CD4-positive, alpha-beta T cell (primary cell): ENCODE measurements around the gene CTXN1. TPM values are rescaled to one million over a fixed set of nuclear protein-coding genes. Genes with fewer than 3 reads are reported as not detected.

Source experiments
- ATAC-seq: fragments of 200-7000 bp; cut with Tn5 transposase; one replicate; pipeline ENCODE4 v1.10.0; 2022; ENCODE audit warnings: mild to moderate bottlenecking; ENCODE audit not compliant: poor library complexity
- CTCF ChIA-PET: fragments of 350-600 bp; sonication (Branson Sonifier 250); formaldehyde crosslinking; loops from one replicate; lab custom pipeline; 2021; ENCODE audit warnings: antibody characterized with exemption, inconsistent platforms; lab: Charles Lee
- POLR2A ChIA-PET: fragments of 350-600 bp; sonication (Branson Sonifier 250); formaldehyde crosslinking; loops from one replicate; lab custom pipeline; 2021; ENCODE audit warnings: antibody characterized with exemption, inconsistent platforms; lab: Charles Lee
- DNase-seq, 14 experiments: peaks; one replicate each; pipeline ENCODE4 v3.0.0-alpha.2; 2013 to 2020; ENCODE audit warnings: mixed read lengths in 2 of 14
- H3K27ac ChIP-seq, 2 donors: one replicate each; pipeline versions ENCODE4 v1.5.1 to v1.7.0; 2013; ENCODE audit warnings: low read length in 2 of 2, low read depth in 1 of 2, mild to moderate bottlenecking in 1 of 2
- H3K27me3 ChIP-seq, 2 experiments: 1 replicate in 1 of 2; 2 replicates in 1 of 2; pipeline versions ENCODE4 v1.6.1 to v1.7.0; 2013; ENCODE audit warnings: low read length in 2 of 2, control low read depth in 1 of 2, mild to moderate bottlenecking in 1 of 2, moderate library complexity in 1 of 2; ENCODE audit not compliant: insufficient read depth in 2 of 2, control insufficient read depth in 1 of 2
- H3K36me3 ChIP-seq: one replicate; pipeline ENCODE4 v1.6.1; 2013; ENCODE audit warnings: low read length, control low read depth; ENCODE audit not compliant: insufficient read depth
- H3K4me1 ChIP-seq: one replicate; pipeline ENCODE4 v1.6.1; 2013; ENCODE audit warnings: low read length, control low read depth; ENCODE audit not compliant: insufficient read depth
- H3K4me3 ChIP-seq: one replicate; pipeline ENCODE4 v1.5.1; 2013; ENCODE audit warnings: mild to moderate bottlenecking, low read length, moderate library complexity
- H3K9me3 ChIP-seq, 2 experiments: 1 replicate in 1 of 2; 2 replicates in 1 of 2; pipeline versions ENCODE4 v1.6.1 to v1.7.0; 2013; ENCODE audit warnings: low read length in 2 of 2, mild to moderate bottlenecking in 2 of 2, control low read depth in 1 of 2, moderate library complexity in 1 of 2; ENCODE audit not compliant: control insufficient read depth in 1 of 2, insufficient read depth in 1 of 2
- H3K27ac Mint-ChIP-seq: one replicate; pipeline ENCODE4 v1.8.0; 2020; ENCODE audit warnings: mixed read lengths
- H3K27me3 Mint-ChIP-seq: one replicate; pipeline ENCODE4 v1.8.0; 2021; ENCODE audit warnings: mixed read lengths
- H3K36me3 Mint-ChIP-seq: one replicate; pipeline ENCODE4 v1.8.0; 2021; ENCODE audit warnings: low read depth, mixed read lengths
- H3K4me1 Mint-ChIP-seq: one replicate; pipeline ENCODE4 v1.8.0; 2021; ENCODE audit warnings: low read depth, mixed read lengths
- H3K4me3 Mint-ChIP-seq: one replicate; pipeline ENCODE4 v1.8.0; 2020; ENCODE audit warnings: mild to moderate bottlenecking, mixed read lengths
- H3K9me3 Mint-ChIP-seq: one replicate; pipeline ENCODE4 v1.8.0; 2020; ENCODE audit warnings: mixed read lengths
- CTCF ChIP-seq: fragments of 200-600 bp; IDR thresholded peaks from one replicate; pipeline ENCODE4 v1.8.0; 2022; ENCODE audit warnings: antibody characterized with exemption, mild to moderate bottlenecking
- intact Hi-C, 2 experiments: fragments of 100-400 bp; cut with DNase I in 1 of 2; cut with micrococcal nuclease in 1 of 2; formaldehyde crosslinking; loops; one replicate each; pipeline versions ENCODE4 v1.15.1 to v1.9.0; 2023 to 2025; cut with DNase I, micrococcal nuclease
- total RNA-seq, 174 experiments: library from RNA in 2 of 174; stranded (reverse) in 2 of 174; gene quantifications; one replicate each; pipeline ENCODE4 v1.2.3 and lab custom pipeline; 2021 to 2026

The CTXN1 gene
- total RNA-seq, 2 experiments from 2014 or later, result not detected

GRCh38 chr19:7881910-7882309 lies 44.0 kb downstream of the CTXN1 start:
- no peaks in the 10 kb centered on the region for H3K27me3 Mint-ChIP-seq
- ChIA-PET POLR2A (interaction anchor here (0.7 kb wide), 1 partner anchor 77 kb away, joined by 7 read pairs; no protein-coding TSS in a partner anchor), CTCF (interaction anchor here (2.3 kb wide), 1 partner anchor 13 kb away, joined by 6 read pairs; no protein-coding TSS in a partner anchor)
- Histone ChIP-seq H3K4me3 (no peak overlapping the region), H3K36me3 (no peaks in the 10 kb centered on the region), H3K9me3 (no peaks in the 10 kb centered on the region), H3K27ac (no peak overlapping the region), H3K27me3 (no peaks in the 10 kb centered on the region), H3K4me1 (no peaks in the 10 kb centered on the region)
- H3K4me1 Mint-ChIP-seq, result no peaks in the 10 kb centered on the region
- H3K27ac Mint-ChIP-seq, result no peak overlapping the region
- intact Hi-C loops, result no loop called here
- no peaks in the 10 kb centered on the region for H3K9me3 Mint-ChIP-seq
- no peak overlapping the region for H3K4me3 Mint-ChIP-seq
- DNase-seq (no peak), ATAC-seq (no peak)
- no peaks in the 10 kb centered on the region for H3K36me3 Mint-ChIP-seq
- TF ChIP-seq CTCF, result no peak

GRCh38 chr19:7879836-7880235 lies 46.1 kb downstream of the CTXN1 start:
- Mint-ChIP-seq H3K4me3 (no peak overlapping the region), H3K36me3 (no peaks in the 10 kb centered on the region), H3K9me3 (no peaks in the 10 kb centered on the region), H3K27ac (no peak overlapping the region), H3K27me3 (peaks cover 8% of the 10 kb centered on the region), H3K4me1 (peaks cover 2% of the 10 kb centered on the region)
- DNase-seq (no peak), ATAC-seq (no peak)
- intact Hi-C loops, result no loop called here
- H3K36me3 ChIP-seq, result no peaks in the 10 kb centered on the region
- H3K27ac ChIP-seq, result no peak overlapping the region
- ChIA-PET POLR2A (interaction anchor here (1.2 kb wide), 1 partner anchor 10 kb away, joined by 3 read pairs; no protein-coding TSS in a partner anchor), CTCF (interaction anchor here (0.8 kb wide), 1 partner anchor 10 kb away, joined by 3 read pairs; no protein-coding TSS in a partner anchor)
- peaks cover 3% of the 10 kb centered on the region for H3K4me1 ChIP-seq
- no peak overlapping the region for H3K4me3 ChIP-seq
- peaks cover 2 to 4% of the 10 kb centered on the region in 2 experiments for H3K27me3 ChIP-seq
- no peak for TF ChIP-seq CTCF
- H3K9me3 ChIP-seq, result peaks cover 0 to 6% of the 10 kb centered on the region in 2 experiments

- intact Hi-C loops, result no loop called here
- Histone ChIP-seq H3K36me3 (no peaks in the 10 kb centered on the region), H3K4me3 (no peak overlapping the region), H3K27me3 (peaks cover 7 to 9% of the 10 kb centered on the region in 2 experiments), H3K4me1 (peaks cover 9% of the 10 kb centered on the region), H3K9me3 (peaks cover 0 to 12% of the 10 kb centered on the region in 2 experiments), H3K27ac (no peak overlapping the region)
- ChIA-PET CTCF (interaction anchor here (0.8 kb wide), 1 partner anchor 10 kb away, joined by 3 read pairs; no protein-coding TSS in a partner anchor), POLR2A (interaction anchor here (1.2 kb wide), 1 partner anchor 10 kb away, joined by 3 read pairs; no protein-coding TSS in a partner anchor)
- no peak overlapping the region for H3K4me3 Mint-ChIP-seq
- DNase-seq (no peak), ATAC-seq (no peak)
- no peak overlapping the region for H3K27ac Mint-ChIP-seq
- H3K36me3 Mint-ChIP-seq, result no peaks in the 10 kb centered on the region
- H3K4me1 Mint-ChIP-seq, result peaks cover 5% of the 10 kb centered on the region
- TF ChIP-seq CTCF, result no peak
- H3K27me3 Mint-ChIP-seq, result peaks cover 8% of the 10 kb centered on the region
- no peaks in the 10 kb centered on the region for H3K9me3 Mint-ChIP-seq
Observed at GRCh38 chr19:7879111-7879807, 46.7 kb downstream of the CTXN1 start.
